ENCODE measurements around the gene DSG4.

The DSG4 gene

DNA sequence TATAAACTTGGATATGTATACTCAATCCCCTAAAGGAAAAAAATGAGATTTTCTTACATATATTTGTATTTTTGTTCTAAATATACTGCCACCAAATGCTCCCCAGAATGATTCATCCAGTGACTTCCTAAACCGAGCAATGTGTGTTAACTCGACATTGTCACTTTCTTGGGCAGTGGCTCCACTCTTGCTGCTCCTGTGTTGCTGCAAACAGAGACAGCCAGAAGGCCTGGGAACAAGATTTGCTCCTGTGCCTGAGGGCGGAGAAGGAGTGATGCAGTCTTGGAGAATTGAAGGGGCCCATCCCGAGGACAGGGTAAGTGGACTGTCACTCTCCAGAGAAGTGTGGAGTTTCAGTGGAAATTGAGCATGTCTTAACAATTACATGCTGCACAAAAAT is 32.7 kb downstream of the DSG4 start:
- DNase-seq: no peak

DNA sequence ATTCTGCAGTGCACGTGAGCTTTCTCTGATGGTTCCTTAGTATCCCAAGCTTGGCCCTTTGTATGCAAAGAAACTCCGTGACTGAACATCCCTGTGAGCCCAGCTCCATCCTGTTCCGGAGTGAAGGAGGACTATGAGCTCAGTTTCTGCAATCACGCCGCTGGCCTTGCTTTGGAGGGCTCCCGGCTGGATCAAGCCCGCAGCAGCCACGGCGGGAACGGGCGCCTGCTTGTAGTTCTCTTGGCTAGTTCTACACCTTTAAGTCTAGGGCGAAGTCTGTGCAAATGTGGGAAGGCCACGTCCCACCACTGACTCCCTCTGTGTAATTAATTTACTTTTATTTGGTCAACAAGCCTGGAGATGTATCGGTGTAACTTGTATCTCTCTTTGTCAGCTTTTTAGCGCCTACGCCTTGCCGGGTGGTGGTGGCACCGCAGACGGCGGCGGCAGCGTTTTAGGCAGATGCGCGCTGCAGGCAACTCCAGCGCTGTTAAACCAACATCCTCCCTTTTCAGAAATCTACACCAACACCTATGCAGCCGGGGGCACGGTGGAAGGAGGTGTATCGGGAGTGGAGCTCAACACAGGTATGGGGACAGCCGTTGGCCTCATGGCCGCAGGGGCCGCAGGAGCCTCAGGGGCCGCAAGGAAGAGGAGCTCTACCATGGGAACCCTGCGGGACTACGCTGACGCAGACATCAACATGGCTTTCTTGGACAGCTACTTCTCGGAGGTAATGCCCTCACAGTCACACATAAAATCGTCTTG is 34.3 kb downstream of the DSG4 start:
- DNase-seq: no peak

DNA sequence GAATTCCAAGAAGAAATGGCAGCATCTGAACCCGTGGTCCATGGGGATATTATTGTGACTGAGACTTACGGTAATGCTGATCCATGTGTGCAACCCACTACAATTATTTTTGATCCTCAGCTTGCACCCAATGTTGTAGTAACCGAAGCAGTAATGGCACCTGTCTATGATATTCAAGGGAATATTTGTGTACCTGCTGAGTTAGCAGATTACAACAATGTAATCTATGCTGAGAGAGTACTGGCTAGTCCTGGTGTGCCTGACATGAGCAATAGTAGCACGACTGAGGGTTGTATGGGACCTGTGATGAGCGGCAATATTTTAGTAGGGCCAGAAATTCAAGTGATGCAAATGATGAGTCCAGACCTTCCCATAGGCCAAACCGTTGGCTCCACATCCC is 36.6 kb downstream of the DSG4 start:
- no peak for DNase-seq

DNA sequence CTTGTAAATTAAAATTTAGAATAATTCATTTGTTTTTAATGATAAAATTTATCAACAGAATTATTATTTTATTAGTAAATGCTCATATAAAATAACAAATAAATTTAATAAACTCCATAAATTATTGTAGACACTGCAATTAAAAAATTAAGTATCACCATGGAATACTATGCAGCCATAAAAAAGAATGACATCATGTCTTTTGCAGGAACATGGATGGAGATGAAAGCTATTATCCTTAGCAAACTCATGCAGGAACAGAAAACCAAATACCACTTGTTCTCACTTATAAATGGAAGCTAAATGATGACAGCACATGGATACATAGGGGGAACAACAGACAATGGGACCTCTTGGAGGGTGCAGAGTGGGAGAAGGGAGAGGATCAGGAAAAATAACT is 41.3 kb downstream of the DSG4 start:
- no peak for DNase-seq

DNA sequence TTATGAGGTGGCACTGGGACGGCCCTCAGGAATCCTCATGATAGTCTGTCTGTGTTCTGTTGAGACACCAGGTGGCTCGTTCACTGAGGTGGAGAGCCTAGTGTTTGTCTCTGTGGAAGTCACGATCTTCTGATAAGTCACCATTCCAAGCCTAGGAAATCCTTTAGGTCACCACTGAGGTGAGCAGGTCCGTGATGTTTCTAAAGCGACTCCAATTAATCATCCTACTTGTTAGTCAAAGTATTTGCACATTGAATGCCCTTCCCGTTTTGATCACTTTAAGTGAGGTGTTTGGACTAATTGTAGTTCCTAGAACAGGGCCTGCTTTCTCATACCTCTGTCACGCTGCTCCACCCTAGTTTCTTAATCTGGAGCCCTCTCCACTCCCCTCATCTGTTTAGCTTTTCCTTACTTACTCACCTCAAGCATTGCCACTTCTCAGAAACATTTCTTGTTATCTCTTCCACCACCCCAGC is 42.9 kb downstream of the DSG4 start:
- DNase-seq: no peak

GRCh38 chr18:31420032-31420431 is 43.5 kb downstream of the DSG4 start:
- DNase-seq: no peak

DNA sequence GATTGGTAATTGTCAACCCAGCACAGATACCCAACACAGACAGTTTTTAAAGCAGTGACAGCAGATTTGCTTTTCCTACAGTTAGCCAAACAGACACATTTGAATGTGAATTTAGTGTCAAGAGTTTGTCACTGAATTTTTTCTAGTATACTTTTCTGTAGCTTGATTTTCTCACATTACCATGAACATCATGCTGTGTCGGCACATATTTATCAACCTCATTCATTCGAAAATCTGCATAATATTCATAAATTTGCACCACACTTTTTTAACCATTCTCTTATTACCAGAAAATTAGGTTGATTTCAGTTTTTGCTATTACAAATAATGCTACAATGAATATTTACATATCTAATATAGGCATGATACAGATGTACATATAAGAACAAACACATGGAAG is 43.9 kb downstream of the DSG4 start:
- DNase-seq: no peak

- no peak for DNase-seq
Measured at GRCh38 chr18:31424383-31424988, 47.9 kb downstream of the DSG4 start.

GRCh38 chr18:31426021-31426420 is 49.4 kb downstream of the DSG4 start:
- no peak for DNase-seq

DNA sequence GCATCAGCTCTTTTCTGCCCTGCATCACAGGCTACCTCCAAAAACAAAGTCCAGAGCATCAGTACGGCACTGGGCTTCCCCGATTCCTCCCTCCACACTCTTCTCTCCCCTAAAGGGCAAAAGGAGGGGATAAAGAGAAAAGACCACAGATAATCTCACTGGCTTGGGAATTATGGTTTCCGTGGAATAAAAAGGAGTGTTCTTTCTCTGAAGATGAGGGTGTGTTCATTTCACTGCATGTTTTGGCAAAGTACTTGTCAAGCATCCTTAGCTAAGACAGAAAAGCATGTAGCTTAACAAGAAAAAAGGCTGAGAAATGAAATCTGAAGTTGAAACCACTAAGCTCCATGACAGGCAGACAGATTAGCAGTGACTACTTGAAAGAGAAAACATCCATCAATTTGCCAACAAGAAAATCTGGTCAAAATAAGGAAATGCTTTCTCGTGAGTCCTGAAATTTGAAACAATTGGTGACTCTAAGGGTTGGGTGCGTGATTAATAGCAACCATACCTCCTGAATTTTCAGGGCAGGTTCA is 50.4 kb downstream of the DSG4 start:
- DNase-seq: no peak

DNA sequence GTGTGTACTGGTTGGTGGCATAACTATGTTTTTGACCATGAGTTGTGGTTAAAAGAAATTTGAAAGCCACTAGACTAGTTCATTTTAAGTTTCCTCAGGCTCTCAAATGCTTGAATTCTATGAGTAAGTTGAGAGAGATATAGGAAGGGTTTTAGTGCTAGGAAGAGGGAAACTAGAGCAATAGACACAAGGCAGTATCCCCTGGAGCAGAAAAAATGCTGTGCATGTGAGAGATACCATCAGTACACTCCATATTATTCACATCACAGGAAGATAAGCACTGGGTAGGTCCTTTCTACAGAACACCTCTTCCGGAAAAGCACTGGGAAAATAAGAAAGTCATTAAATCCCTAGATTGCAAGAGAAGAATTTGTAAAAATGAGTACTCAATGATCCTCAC is 51.6 kb downstream of the DSG4 start:
- no peak for DNase-seq

- DNase-seq: no peak
Measured at GRCh38 chr18:31429623-31430022, 53.0 kb downstream of the DSG4 start.

- no peak for DNase-seq
Measured at GRCh38 chr18:31430072-31430471, 53.5 kb downstream of the DSG4 start.

DNA sequence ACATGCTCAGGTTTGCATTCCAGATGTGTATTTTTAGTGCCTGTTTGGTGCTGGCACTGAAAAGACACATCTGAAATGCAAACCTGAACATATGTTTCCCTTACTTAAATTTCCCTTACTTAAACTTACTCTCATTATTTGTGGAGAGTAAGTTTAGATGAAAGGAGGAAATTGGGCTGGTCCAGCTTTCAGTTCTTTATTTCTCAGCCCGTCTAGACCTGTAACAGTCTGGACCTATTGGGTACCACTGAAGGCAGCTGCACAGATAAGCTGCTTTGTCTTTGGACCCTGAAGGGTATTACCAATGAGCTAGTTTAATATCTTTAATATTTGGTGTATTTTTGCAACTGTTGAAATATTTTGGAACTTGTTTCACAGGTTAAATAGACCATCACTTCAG is 54.0 kb downstream of the DSG4 start:
- DNase-seq: no peak

- DNase-seq: no peak
Measured at GRCh38 chr18:31432316-31432715, 55.7 kb downstream of the DSG4 start.

- DNase-seq: no peak
Measured at GRCh38 chr18:31436825-31437224, 60.2 kb downstream of the DSG4 start.

DNA sequence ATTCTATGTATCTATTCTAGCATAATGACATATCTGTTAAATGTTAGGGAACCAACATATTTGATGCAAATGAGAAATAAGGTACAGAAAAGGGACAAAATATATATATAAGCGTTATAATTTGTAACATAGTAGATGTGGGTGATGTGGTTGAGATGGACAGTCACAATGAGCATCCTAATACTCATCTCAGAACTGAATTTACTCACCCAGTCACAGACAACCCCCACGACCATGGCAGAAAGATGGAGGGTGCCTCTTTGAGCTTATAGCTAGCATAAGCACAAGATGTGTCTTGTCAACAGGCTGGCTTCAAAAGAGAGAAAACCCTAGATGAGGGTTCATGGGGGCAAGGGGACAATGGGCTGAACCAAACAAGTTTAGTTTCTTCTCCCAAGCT is 61.8 kb downstream of the DSG4 start:
- DNase-seq: no peak

GRCh38 chr18:31439807-31440325 is 63.3 kb downstream of the DSG4 start:
- DNase-seq: no peak

DNA sequence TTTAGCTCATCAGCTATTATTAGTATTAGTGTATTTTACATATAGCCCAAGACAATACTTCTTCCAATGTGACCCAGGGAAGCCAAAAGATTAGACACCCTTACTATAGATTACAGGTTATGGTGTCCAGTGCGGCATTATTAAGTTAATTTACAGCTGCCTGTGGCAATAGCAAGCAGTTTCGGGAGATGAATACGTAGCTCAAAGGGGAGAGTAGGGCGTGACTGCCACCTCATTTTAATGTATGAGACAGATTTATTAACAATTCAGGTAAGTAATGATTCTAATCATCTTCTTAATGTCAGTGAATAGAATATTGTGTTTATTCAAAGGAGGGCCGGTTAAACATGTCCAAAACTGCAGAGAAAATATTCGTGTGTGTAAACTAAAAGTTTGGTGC is 64.2 kb downstream of the DSG4 start:
- DNase-seq: no peak

DNA sequence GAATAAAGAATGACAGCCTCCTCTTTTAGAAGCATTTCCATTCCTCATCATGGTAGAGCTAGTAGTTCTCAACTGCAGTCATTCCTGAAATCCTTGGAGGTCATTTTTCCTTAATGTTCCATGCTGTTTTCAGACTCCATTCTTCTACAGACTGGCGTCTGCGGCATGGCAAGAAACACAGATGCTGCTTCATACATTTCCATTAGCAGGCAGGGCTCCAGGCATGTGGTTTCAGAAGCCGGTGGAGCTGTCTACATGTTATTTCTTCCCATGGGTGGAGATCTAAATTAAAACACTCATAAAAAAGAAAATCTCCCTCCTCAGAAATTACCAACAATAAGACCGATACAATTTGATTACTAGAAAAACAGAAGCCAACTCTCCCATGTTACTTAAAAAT is 64.9 kb downstream of the DSG4 start:
- no peak for DNase-seq

DNA sequence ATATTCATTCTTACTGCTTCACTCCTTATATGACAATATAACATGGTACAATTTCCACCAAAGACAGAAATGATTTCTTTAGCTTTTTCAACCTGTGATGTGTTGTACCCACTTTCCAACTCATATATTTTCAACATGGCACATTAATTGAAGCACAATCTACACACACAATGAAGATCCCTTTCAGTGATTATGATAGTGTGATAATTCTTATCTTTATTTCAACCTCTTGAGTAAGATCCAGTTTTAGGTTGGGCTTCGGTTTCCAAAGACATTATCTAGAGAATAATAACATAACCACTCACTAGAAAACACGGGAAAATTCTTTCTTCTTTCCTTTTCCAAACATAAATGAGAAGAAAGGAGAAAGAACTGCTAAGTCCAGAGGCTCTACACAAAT is 67.6 kb downstream of the DSG4 start:
- DNase-seq: no peak

GRCh38 chr18:31445908-31446307 is 69.3 kb downstream of the DSG4 start:
- DNase-seq: no peak

- no peak for DNase-seq
Measured at GRCh38 chr18:31446854-31447253, 70.3 kb downstream of the DSG4 start.

- DNase-seq: no peak
Measured at GRCh38 chr18:31447530-31448191, 71.1 kb downstream of the DSG4 start, which contains the start of gene DSG3. Gene DSG3, plus strand, starts transcription at chr18:31447741. Its CDS starts 137 bp downstream, at chr18:31447878.
